COLO668 (cell line): Measurements from ENCODE around the gene GNB1.

Source experiments
- DNase-seq: peaks from one replicate; lab custom pipeline; 2025; ENCODE audit not compliant: unreplicated experiment; lab: John Stamatoyannopoulos, UW

GNB1 gene

DNA sequence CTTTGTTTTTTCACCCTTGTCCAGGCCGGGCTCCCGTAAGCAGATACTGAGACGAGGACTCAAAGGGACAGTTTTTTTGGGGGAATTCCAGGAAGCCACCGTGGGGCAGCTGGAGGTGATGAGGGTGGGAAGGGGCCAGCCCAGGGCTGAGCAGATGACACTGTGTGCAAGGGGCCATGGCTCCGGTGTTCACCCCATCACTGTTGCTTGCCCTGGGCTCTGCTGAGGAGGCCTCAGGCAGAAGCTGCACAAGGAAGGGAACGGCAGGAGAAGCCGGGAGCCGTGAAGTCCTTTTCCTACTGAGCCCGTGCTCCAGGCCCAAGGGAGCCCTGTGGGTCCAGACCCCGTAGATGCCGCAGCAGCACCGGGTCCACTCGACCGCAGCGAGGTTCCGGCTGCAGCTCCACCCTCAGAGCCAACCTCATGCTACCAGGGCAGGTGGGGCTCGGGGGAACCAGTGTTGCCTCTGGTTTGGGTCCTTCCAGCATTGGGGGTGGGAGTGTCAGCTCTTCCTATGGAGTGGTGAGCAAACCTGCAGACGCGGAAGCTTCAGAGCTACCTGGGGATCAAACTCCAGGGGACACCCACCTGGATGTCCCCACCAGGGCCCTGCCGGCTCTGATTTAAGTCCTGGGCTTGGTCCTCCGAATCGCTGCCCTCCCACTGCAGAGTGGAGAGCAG, 19.9 kb upstream of the GNB1 start:
- no peak for DNase-seq

DNA sequence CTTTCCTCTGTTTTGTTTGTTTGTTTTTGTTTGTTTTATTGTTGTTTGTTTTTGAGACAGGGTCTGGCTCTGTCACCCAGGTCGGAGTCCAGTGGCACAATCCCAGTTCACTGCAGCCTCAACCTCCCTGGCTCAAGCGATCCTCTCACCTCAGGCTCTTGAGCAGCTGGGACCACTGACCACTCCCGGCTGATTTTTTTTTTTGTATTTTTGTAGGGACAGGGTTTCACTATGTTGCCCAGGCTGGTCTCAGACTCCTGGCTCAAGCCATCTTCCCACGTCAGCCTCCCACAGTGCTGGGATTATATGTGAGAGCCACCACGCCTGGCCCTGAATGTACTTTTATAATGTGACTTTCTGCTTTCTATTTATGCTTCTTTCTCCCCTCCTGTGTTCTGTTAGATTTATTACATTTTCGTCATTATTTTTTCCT, 19.2 kb upstream of the GNB1 start:
- DNase-seq: no peak

GRCh38 chr1:1908506-1908791, 17.6 kb upstream of the GNB1 start:
- DNase-seq: no peak

GRCh38 chr1:1907098-1907736, 16.3 kb upstream of the GNB1 start:
- DNase-seq: peak; percentile 94

DNA sequence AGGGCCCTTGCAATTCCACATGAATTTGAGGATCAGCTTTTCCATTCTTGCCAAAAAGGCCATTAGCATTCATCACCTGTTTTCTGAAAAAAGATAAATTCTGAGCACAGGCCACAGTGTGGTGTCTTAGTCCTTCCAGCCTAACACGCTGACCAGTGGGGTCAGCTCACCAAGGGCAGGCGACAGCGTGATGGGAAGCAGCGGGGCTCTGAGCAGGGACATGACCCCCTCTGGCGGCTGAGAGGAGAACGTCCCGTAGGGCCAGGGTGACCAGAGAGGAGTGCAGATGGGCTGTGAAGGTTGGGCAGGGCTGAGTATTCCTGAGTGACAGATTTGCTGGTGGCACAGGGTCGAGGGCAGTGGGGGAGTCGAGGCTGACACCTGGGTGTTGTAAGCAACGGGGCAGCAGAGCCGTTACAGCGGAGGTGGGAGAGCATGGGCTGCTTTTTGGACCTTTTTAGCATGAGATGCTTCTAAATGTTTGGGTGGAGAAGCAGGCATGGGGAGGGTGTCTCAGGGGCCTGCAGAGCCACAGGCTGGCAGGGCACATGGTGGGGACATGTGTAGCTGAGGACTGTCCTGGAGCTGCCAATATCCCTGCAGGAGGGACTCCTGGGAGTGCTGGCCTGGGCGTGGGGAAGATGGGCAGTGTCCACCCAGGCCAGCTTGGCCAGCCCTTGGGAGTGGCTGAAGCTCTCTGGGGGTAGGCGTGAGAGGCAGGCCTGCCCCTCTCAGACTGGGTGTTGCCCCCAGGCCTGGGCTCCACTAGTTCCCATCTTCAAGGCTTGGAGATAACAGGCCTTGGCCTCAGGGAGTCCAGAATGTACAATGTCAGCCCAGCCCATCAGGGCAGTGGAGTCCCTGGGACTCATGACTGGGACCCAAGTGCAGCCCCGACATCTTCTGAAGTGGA, 15.6 kb upstream of the GNB1 start:
- DNase-seq: peak; percentile 89

GRCh38 chr1:1903224-1903623, 12.3 kb upstream of the GNB1 start:
- no peak for DNase-seq

DNA sequence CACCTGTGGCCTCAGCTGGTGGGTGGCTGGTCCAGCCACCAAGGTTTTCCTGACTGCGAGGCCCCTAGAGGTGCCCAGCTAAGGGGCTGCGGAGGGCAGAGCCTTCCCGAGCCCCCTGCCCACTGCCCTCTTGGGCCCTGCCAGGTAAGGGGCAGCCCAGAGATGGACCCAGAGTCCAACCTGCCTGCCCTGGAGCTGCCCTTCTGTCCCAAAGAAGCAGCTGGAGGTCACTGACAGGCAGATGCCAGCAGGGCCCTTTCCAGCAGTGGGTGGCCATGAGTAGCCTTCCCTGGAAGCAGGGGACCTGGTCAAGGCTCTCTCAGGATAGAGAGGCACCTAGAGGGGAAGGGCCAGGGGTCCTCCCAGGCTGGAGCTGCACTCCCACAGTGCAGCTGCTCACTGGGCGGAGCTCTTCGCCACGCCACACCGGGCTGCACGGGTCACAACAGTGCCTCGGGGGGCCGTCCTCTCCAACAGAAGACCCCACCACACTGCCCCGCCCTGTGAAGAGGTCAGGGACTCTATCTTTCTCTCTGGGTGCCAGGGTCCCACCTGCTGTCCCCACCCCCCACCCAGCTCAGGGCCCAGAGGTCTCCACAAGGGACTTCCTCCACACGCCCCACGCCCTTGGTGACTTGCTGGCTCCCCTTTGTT, 10.9 kb upstream of the GNB1 start:
- no peak for DNase-seq

GRCh38 chr1:1900883-1901640, 10.2 kb upstream of the GNB1 start:
- peak; percentile 47 for DNase-seq

- no peak for DNase-seq
These were observed 9.1 kb upstream of the GNB1 start for GRCh38 chr1:1899967-1900327.

DNA sequence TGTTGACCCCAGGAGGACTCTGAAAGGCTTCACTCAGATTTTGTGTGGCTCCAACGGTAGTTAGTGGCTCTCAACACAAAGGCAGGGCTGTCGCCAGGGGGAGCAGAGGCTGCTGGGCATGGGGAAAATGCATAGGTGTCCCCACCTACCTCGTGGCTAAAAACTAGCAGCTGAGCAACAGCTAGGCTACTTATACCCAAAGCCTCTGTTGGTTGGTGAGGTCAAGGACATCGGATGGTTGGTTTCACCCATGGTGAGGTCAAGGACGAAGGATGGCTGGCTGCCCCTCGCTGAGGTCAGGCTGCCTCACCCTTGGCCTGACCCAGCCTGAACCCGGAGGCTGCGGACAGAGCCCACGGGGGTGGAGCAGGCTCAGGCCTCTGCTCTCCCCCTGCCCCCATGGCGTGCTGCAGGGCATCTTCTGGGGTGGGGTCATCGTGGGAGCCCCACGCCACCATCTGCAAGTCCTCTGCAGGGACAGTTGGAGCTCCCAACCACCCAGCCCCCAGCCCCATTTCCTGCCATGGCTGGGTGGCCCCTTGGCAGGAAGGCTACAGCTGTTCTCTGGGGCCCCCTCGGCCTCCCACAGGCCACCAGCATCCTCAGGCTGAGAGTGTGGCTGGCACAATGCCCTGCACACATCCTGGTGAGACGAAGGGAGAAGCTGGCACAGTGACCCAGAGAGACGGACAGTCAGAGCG, 8.5 kb upstream of the GNB1 start:
- peak; percentile 44 for DNase-seq

DNA sequence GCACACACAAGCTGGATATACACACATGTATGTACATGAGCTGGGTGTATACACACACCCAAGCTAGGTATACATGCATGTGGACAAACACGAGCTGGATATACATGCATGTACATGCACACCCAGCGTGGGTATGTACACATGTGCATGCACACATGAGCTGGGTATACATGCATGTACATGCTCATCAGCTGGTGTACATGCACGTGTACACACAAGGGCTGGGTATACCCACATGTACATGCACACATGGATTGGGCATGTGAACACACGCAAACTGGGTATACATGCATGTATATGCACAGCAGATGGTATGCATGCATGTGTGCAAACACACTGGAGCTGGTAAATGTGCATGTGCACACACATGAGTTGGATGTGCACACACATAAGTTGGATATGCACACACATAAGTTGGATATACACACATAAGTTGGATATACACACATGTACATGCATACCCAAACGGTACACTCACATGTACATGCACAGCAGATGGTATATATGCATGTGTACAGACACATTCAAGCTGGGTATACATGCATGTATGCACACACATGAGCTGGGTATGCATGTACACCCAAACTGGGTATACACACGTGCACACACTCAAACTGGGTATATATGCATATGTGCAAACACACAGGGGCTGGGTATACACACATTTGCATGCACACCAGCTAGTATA, 7.5 kb upstream of the GNB1 start:
- no peak for DNase-seq

- DNase-seq: no peak
These were observed 4.8 kb upstream of the GNB1 start for GRCh38 chr1:1895456-1896336.

GRCh38 chr1:1895060-1895418, 4.2 kb upstream of the GNB1 start:
- no peak for DNase-seq

GRCh38 chr1:1894354-1895059, 3.6 kb upstream of the GNB1 start:
- DNase-seq: no peak

DNA sequence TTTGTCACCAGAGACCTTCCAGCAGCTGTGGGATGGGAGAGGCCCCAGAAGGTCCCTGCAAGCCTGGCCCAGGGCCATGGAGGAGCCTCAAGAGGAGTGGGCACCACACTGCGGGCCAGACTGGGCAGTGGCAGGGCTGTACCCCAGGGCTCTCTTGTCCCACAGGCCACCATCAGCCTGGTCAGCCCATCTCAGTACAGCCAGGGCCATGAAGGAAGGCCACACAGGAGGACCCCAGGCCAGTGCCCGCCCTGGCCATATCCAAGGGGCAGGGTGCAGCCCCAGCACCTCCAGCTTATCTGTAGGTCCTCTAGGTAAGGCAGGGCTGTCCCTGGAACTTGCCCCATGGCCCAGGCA, 3.1 kb upstream of the GNB1 start:
- no peak for DNase-seq

DNA sequence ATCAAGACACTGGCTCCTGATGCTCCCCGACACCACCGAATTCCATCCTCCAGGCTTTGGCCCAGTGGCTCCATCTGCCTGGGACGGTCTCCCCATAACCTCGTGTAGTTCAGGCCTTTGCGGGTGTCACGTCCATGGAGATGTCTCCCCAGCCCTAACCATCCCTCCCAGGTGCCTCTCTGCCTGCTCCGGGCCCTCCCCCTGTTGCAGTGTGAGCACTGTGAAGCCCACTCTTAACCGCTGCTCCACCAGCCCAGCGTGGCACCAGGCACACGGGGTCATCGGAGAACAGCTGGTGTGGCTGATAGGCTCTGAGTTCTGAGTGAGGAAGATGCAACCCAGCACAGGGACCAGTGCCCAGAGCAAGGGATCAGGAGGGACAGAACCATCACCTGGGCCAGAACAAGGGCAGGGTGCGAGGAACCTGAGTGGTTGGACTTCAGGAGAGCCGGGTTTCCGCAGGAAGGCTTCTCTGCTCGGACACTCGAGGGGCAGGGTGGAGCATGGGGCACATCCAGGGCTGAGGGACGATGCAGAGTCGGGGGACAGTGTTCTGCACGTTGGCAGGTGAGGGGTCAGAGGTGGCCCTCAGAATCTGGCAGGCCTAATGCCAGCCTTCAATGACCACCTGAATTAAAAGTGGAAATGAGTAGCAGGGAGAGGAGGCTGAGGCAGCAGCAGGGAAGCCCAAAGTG, 2.6 kb upstream of the GNB1 start:
- DNase-seq: no peak

DNA sequence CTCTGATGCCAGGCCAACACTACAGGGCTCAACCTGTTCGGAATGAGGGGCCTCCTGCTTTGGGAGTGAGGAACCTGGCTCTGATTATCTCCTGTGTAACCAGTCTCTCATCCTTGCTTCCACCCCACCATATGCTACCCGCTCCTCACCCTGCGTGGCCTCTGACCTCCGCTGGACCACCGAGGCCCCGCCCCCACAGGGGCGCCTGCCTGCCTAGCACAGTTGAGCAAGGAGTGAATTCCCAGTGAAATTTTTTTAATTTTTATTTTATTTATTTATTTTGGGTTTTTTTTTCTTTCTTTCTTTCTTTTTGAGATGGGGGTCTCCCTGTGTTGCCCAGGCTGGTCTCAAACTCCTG, 1.9 kb upstream of the GNB1 start:
- no peak for DNase-seq
